GM19099 (cell line): Measurements from ENCODE around the gene VPS13D.

Source experiments
- POLR2A ChIP-seq: IDR thresholded peaks from 3 replicates; pipeline ENCODE4 v1.6.1; 2011; ENCODE audit warnings: low read depth; ENCODE audit not compliant: insufficient read length; ENCODE audit errors: extremely low read depth

Gene VPS13D

DNA sequence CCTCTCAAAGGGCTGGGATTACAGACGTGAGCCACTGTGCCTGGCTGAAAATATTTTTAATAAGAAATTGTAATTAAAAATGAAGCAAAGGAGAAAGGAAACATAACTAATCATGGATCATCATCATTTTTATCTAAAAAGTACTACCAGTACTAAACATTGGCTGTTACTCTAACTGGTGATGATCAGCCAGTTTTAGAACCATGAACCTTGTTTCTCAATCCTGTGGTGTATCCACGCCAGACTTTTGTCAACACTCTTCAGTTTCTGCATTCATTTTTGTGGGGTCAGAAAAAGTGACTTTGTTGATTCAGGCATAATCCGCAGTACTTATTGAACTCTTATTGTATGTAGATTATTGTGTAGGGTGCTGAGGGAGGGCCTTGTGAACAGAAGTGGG, 52.3 kb downstream of the VPS13D start:
- TF ChIP-seq POLR2A, result no peak

GRCh38 chr1:12284486-12284885, 54.7 kb downstream of the VPS13D start:
- TF ChIP-seq POLR2A, result no peak

GRCh38 chr1:12285496-12286143, 55.8 kb downstream of the VPS13D start:
- no peak for TF ChIP-seq POLR2A

DNA sequence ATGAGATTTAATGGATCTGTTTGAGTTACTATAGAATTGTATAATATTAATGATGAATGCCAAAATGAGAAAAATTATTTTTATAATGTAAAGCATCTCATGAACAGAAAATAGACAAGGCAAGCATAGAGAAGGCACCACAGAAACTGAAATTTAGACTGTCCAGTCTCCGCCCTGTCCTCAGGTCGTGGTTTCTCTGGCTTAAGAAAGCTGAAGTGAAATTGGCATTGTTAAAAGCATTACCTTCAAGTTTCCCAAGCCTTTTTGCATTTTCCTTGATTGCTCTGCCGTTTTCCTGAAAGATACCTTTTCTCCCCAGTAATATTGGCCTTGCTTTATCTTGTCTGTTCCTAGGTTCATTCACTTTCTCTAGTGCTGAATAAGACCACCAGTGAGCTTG, 58.0 kb downstream of the VPS13D start:
- TF ChIP-seq POLR2A, result no peak

- no peak for TF ChIP-seq POLR2A
Observed at GRCh38 chr1:12290828-12291227, 61.0 kb downstream of the VPS13D start.

- TF ChIP-seq POLR2A, result no peak
Observed at GRCh38 chr1:12293416-12293815, 63.6 kb downstream of the VPS13D start.

DNA sequence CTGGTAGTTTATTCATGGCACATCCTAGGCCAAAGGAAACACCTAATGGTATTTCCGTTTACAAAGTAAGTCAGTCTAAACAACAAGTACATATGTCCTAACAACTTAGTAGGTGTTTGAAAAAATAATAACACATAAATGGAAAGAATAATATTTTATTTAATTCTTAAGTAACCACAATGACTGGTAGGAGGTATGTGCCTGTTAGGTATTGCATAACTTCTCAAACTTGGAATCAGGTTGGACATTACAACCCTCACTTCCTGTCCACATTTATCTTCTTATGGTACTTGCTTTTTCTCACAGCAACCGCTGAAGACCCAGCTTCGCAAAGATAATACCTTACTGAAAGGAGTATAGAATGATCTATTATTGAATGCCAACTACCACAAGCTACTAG, 64.2 kb downstream of the VPS13D start:
- no peak for TF ChIP-seq POLR2A

GRCh38 chr1:12296016-12296415, 66.2 kb downstream of the VPS13D start:
- TF ChIP-seq POLR2A, result no peak

- TF ChIP-seq POLR2A, result no peak
Observed at GRCh38 chr1:12296623-12297022, 66.8 kb downstream of the VPS13D start.

DNA sequence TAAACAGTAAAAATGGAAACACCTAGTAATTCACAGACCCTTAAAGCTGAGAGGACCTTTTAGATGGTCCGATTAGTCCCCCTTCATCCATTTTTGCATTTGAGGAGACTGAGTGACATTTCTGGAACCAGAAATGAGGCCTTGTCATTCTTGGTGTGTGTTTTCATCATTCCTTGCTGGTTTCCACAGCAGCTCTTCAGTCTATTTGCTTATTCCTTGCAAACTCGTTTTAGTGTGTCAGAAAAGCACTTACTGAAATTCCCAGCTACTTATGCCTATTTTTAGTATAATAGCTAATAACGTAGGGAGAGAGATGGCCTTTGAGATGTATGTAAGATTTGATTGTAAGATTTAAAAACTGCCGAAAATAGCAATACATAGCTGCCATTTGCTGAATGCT, 70.9 kb downstream of the VPS13D start:
- TF ChIP-seq POLR2A, result no peak

DNA sequence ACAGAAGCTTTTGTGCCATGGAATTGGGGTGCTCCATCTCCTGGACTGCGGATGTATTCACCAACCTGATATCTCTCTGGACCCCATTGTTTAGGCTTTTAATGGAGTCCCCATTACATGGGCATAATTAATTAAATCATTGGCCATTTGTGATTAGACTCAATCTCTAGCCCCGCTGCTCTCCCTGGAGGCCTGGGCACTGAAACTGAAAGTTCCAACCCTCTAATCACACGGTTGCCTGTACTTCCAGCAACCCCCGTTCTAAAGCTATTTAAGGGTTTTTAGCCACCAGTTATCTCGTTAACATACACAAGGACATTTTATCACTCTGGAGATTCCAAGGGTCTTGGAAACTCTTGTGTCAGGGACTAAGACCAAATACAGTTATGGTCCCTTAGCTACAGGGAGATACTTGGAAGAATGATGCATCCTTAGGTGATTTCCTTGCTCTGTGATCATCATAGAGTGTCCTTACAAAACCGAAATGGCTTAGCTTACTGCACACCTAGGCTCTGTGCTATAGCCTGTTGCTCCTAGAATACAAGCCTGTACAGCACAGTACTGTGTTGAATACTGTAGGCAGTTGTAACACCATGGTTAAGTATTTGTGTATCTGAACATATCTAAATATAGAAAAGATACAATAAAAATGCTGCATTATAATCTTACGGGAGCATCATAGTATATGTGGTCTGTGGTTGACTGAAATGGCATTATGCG, 71.8 kb downstream of the VPS13D start:
- no peak for TF ChIP-seq POLR2A

- no peak for TF ChIP-seq POLR2A
Observed at GRCh38 chr1:12302798-12303447, 73.1 kb downstream of the VPS13D start.

DNA sequence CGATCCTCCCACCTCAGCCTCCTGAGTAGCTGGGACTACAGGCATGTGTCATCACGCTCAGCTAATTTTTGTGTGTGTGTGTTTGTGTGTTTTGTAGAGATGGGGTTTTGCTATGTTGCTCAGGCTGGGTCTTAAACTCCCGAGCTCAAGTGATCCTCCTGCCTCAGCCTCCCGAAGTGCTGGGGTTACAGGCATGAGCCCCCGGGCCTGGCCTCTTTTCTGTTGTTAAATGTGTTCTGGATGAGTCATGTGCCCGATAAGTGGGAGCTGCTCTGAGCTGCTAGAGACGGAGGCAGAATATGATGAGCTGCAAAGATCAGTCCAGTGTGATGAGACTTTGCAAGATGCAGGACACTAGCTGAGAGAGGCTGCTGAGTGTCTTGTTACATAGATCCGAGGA, 75.5 kb downstream of the VPS13D start:
- TF ChIP-seq POLR2A, result no peak

- no peak for TF ChIP-seq POLR2A
Observed at GRCh38 chr1:12309783-12310742, 80.2 kb downstream of the VPS13D start.

- TF ChIP-seq POLR2A, result no peak
Observed at GRCh38 chr1:12314333-12314903, 84.6 kb downstream of the VPS13D start.
